ENCODE results near the gene BMI1.

- TF ChIP-seq CTCF (IDR thresholded peaks at IDR 0.05) (no peak), POLR2A (IDR thresholded peaks at IDR 0.05) (no peak), EP300 (IDR thresholded peaks at IDR 0.05) (no peak), POLR2AphosphoS5 (IDR thresholded peaks at IDR 0.05) (no peak)
Observed at GRCh38 chr10:22345301-22346095, 24.6 kb downstream of the BMI1 start, which contains the start of gene SPAG6.

All from sigmoid colon (tissue), 4 donors.